Fibroblast of villous mesenchyme (primary cell): ENCODE measurements around the gene KPNA4. TPM values are rescaled to one million over a fixed set of nuclear protein-coding genes. Genes with fewer than 3 reads are reported as not detected.
A peak's percentile ranks its signal among the peaks of the same experiment; 100 is the strongest.

Experiments
- DNase-seq: peaks from one replicate; pipeline ENCODE4 v3.0.0-alpha.2; 2010; ENCODE audit warnings: low read depth
- H3K4me3 ChIP-seq: 2 replicates; pipeline ENCODE4 v1.5.1; 2011; ENCODE audit warnings: low read depth, mild to moderate bottlenecking, low read length
- small RNA-seq: library from RNA; depleted of rRNA; stranded (forward); fragments of <200 nt; gene quantifications from one replicate; pipeline ENCODE3, GENCODE V24; 2012
- total RNA-seq: library from RNA; depleted of rRNA; stranded (reverse); fragments of >200 nt; gene quantifications from 2 replicates; pipeline ENCODE4 v1.2.3, GENCODE V29; 2012
- TF ChIP-seq, protein P1 (sequence below): IDR thresholded peaks from 2 replicates; pipeline ENCODE4 v1.5.1; 2012; ENCODE audit warnings: low read depth, mild to moderate bottlenecking, low read length; ENCODE audit not compliant: insufficient read depth

The KPNA4 gene
- total RNA-seq, 1 donor = 61.3 TPM

DNA sequence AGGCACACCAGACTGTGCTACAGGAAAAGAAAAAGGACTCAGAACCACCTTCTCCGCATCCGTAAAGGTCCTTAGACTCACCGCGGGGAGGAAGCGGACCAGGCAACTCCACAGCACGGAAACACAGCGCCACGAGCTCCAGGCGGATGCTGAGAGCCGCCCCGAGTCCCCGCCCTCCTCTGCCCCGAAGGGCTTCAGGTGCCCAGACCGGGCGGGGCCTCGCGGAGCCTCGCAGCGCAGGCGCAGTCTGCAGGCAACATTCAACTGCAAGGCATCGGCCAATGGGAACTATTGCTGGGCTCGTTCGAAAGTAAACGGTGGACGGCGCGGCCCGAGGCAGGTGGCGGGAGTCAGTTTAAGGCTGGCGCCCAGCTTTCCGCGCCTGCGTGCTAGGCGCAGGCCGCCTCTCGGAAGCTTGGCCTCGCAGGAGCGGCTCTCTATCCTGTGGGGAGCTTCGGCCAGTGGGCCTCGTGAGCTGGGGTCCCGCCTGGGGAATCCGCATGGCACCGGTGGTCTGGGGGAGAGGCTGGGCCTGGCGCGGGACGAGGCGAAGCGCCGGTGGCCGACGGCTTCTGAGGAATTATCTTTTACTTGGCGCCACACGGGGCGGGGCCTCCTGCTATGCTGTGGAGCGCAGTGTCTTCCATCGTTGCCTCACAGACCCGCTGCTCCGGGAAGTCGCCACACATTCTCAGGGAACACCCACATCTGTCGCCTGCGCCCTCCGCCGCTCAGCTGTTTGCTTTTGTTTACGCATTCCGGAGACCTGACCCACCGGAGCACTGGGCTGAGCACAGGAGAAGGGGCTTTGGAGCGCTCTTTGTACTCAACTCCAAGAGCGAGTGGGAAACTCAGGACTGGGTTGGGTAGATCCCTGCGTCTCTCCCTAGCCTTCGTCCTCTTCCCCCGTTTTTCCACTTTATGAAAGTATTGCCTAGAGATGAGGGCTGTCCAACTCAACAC, 115.5 kb downstream of the KPNA4 start, which contains the start of gene TRIM59:
TRIM59 (minus strand) TSS at position 151 of the 963 bp plus-strand sequence. CDS start 10,603 bp downstream, outside the sequence.
- peak within 1 kb of the TSS; percentile 80 for H3K4me3 ChIP-seq
- DNase-seq = peak; percentile 97
- TF ChIP-seq, protein P1, sequence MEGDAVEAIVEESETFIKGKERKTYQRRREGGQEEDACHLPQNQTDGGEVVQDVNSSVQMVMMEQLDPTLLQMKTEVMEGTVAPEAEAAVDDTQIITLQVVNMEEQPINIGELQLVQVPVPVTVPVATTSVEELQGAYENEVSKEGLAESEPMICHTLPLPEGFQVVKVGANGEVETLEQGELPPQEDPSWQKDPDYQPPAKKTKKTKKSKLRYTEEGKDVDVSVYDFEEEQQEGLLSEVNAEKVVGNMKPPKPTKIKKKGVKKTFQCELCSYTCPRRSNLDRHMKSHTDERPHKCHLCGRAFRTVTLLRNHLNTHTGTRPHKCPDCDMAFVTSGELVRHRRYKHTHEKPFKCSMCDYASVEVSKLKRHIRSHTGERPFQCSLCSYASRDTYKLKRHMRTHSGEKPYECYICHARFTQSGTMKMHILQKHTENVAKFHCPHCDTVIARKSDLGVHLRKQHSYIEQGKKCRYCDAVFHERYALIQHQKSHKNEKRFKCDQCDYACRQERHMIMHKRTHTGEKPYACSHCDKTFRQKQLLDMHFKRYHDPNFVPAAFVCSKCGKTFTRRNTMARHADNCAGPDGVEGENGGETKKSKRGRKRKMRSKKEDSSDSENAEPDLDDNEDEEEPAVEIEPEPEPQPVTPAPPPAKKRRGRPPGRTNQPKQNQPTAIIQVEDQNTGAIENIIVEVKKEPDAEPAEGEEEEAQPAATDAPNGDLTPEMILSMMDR = no peak

DNA sequence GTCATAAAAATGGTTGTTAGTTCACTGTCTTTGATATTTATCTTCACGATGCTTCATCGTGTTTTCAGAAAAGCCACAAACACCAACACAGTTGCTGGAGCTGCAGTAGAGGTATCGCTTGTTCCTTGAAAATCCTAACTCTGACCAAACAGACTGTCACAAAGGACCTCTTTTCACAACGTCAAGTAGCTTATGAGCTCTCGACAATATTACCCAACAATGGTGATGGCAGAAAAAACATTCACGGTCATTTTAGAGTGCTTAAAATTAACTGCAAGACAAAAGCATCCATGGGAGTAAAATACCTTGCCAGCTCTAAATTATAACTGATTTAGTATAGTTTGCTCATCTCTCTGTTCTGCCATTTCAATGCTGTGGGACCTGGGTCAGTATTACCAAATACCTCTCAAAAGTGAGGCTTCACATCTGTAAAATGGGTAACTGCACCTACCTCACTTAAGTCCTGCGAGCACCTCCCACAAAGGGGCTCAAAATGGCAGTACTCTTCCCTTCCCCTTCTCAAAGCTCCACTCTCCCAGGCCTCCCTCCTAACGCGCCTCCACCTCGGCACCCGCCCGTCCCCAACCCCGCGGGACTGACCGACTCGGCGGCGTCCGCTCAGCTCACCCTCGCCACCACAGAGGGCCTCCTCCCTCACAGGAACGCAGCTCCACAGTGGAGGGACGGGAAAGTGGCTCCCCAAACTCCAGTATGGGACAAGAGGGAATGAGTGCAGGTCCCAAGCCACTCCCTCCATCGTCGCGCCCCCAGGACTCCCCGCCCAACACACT, 116.3 kb downstream of the KPNA4 start:
- TF ChIP-seq, protein P1 = no peak
- peak; percentile 53 for DNase-seq
- peak overlapping the region; percentile 80 for H3K4me3 ChIP-seq

- DNase-seq = peak; percentile 51
- peak overlapping the region; percentile 80 for H3K4me3 ChIP-seq
- TF ChIP-seq, protein P1 = no peak
These were observed 117.8 kb downstream of the KPNA4 start for GRCh38 chr3:160447544-160447943.

GRCh38 chr3:160446522-160447056, 118.8 kb downstream of the KPNA4 start:
- no peak for DNase-seq
- H3K4me3 ChIP-seq = no peak overlapping the region
- TF ChIP-seq, protein P1 = no peak

DNA sequence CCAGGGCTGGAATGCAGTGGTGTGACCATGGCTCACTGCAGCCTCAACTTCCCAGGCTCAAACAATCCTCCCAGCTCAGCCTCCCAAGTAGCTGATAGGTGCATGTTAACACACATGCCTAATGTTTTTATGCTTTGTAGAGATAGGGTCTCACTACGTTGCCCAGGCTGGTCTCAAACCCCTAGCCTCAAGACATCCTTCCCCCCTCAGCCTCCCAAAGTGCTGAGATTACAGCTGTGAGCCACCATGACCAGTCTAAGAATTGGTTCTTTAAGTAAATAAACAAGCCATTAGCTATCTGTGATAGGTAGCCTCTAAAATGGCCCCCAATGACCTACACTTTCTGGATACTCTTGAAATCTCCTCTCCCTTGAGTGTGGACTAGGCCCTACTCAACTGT, 119.5 kb downstream of the KPNA4 start:
- TF ChIP-seq, protein P1 = no peak
- DNase-seq = no peak
- H3K4me3 ChIP-seq = no peak overlapping the region

Small RNAs within 50 kb of the gene (small RNA-seq; reads per million reads assigned to genes)
- not detected for gene RNU7-136P

Other genes starting within 250 kb of the KPNA4 start
- gene IFT80, start 166.3 kb downstream of the KPNA4 start, total RNA-seq = 39.0 and 47.9 TPM in 2 replicates
- gene SMC4, start 165.9 kb downstream of the KPNA4 start, total RNA-seq = 63.5 and 88.5 TPM in 2 replicates
- 29.6 and 47.5 TPM in 2 replicates for gene TRIM59, start 115.8 kb downstream of the KPNA4 start, total RNA-seq
- not detected in 2 replicates for gene ARL14, start 111.6 kb upstream of the KPNA4 start, total RNA-seq
- gene PPM1L, start 190.7 kb upstream of the KPNA4 start, total RNA-seq = 0.86 and 0.97 TPM in 2 replicates